A549 (cell line): Measurements from ENCODE around the gene IPO13. TPM values are rescaled to one million over a fixed set of nuclear protein-coding genes. Genes with fewer than 3 reads are reported as not detected.

Source experiments
- ATAC-seq, 2 experiments: fragments of 200-7000 bp in 1 of 2; fragments of >200 bp in 1 of 2; cut with Nextera tagmentation in 1 of 2; cut with Tn5 transposase in 1 of 2; 3 replicates each; pipeline versions ENCODE4 v1.8.0 to v1.9.1; 2018 to 2020; ENCODE audit warnings: mild to moderate bottlenecking in 1 of 2, moderate library complexity in 1 of 2
- CTCF ChIA-PET: fragments of 300-600 bp; sonication (Branson Sonifier 250); formaldehyde crosslinking; extraction: SDS; loops from one replicate; lab custom pipeline; 2021; ENCODE audit warnings: antibody characterized with exemption, inconsistent platforms; lab: Yijun Ruan, JAX
- POLR2A ChIA-PET: fragments of 350-600 bp; formaldehyde crosslinking; extraction: SDS; loops from one replicate; lab custom pipeline; 2021; ENCODE audit warnings: antibody characterized with exemption, inconsistent platforms; lab: Yijun Ruan, JAX
- DNase-seq, 2 experiments: peaks; one replicate each; pipeline versions ENCODE4 v3.0.0 to v3.0.0-alpha.2; 2011 to 2016; ENCODE audit warnings: low read depth in 1 of 2, low spot score in 1 of 2
- FAIRE-seq: peaks from 2 replicates; lab custom pipeline; 2011; peaks lifted over from hg19 to GRCh38; lab: Jason Lieb, UNC
- H3K27ac ChIP-seq, 2 experiments: fragments of >200 bp; sonication (Bioruptor Twin); formaldehyde crosslinking; 3 replicates each; pipeline ENCODE4 v1.5.1; 2016 to 2017
- H3K4me1 ChIP-seq: fragments of >200 bp; sonication (Bioruptor Twin); formaldehyde crosslinking; 3 replicates; pipeline ENCODE4 v1.6.1; 2016
- H3K4me2 ChIP-seq: fragments of >200 bp; sonication (Bioruptor Twin); formaldehyde crosslinking; 3 replicates; pipeline ENCODE4 v1.6.1; 2016
- H3K4me3 ChIP-seq: fragments of >200 bp; sonication (Bioruptor Twin); formaldehyde crosslinking; 3 replicates; pipeline ENCODE4 v1.5.1; 2016
- H3K9me3 ChIP-seq: fragments of >200 bp; sonication (Bioruptor Twin); formaldehyde crosslinking; 3 replicates; pipeline ENCODE4 v1.6.1; 2016
- CBX2 ChIP-seq: fragments of 200-600 bp; sonication (generic); IDR thresholded peaks from 2 replicates; pipeline ENCODE4 v1.6.1; 2016; ENCODE audit warnings: low read depth, mild to moderate bottlenecking, borderline replicate concordance
- CBX8 ChIP-seq: fragments of 200-600 bp; sonication (generic); IDR thresholded peaks from 2 replicates; pipeline ENCODE4 v1.6.1; 2016
- CHD4 ChIP-seq: fragments of 200-600 bp; sonication (generic); IDR thresholded peaks from 2 replicates; pipeline ENCODE4 v1.6.1; 2016; ENCODE audit warnings: antibody characterized with exemption, mild to moderate bottlenecking, borderline replicate concordance
- CTCF ChIP-seq: fragments of >200 bp; sonication (Bioruptor Twin); formaldehyde crosslinking; IDR thresholded peaks from 3 replicates; pipeline ENCODE4 v1.5.1; 2016
- ELK1 ChIP-seq: fragments of 150-350 bp; IDR thresholded peaks from 2 replicates; pipeline ENCODE4 v1.6.1; 2014; ENCODE audit warnings: low read depth, mild to moderate bottlenecking, low read length
- EP300 ChIP-seq, 2 experiments: fragments of >200 bp; sonication (Bioruptor Twin); formaldehyde crosslinking; IDR thresholded peaks; 2 replicates in 1 of 2; 3 replicates in 1 of 2; pipeline ENCODE4 v1.6.1; 2016 to 2017
- FOSB ChIP-seq: fragments of 250-450 bp; sonication (Bioruptor Pico); IDR thresholded peaks from 2 replicates; pipeline ENCODE4 v1.5.0; 2020; ENCODE audit warnings: mild to moderate bottlenecking, moderate library complexity
- FOSL2 ChIP-seq, 2 experiments: fragments of 450-650 bp in 1 of 2; fragments of >200 bp in 1 of 2; sonication (Bioruptor Twin) in 1 of 2; formaldehyde crosslinking; IDR thresholded peaks; 2 replicates each; pipeline versions ENCODE4 v1.5.0 to v1.6.1; 2016 to 2020; ENCODE audit warnings: mild to moderate bottlenecking in 1 of 2, moderate library complexity in 1 of 2
- FOXS1 ChIP-seq: fragments of 250-450 bp; sonication (Bioruptor Pico); IDR thresholded peaks from 2 replicates; pipeline ENCODE4 v1.5.0; 2020; ENCODE audit warnings: mild to moderate bottlenecking, moderate library complexity
- HDAC2 ChIP-seq: fragments of 200-600 bp; sonication (generic); IDR thresholded peaks from 2 replicates; pipeline ENCODE4 v1.6.1; 2016
- HEYL ChIP-seq: fragments of 250-450 bp; sonication (Bioruptor Pico); IDR thresholded peaks from 2 replicates; pipeline ENCODE4 v1.8.0; 2021; ENCODE audit warnings: mild to moderate bottlenecking, moderate library complexity
- HMGXB4 ChIP-seq: fragments of 250-450 bp; sonication (Bioruptor Pico); IDR thresholded peaks from 2 replicates; pipeline ENCODE4 v1.5.0; 2021; ENCODE audit warnings: mild to moderate bottlenecking, moderate library complexity, borderline replicate concordance
- HOXB13 ChIP-seq: fragments of 250-450 bp; sonication (Bioruptor Pico); IDR thresholded peaks from 2 replicates; pipeline ENCODE4 v1.5.0; 2020; ENCODE audit warnings: low read depth, mild to moderate bottlenecking, moderate library complexity
- HOXB5 ChIP-seq: fragments of 250-450 bp; sonication (Bioruptor Pico); IDR thresholded peaks from 2 replicates; pipeline ENCODE4 v1.5.0; 2020; ENCODE audit warnings: mild to moderate bottlenecking, moderate library complexity
- JUN ChIP-seq, 2 experiments: fragments of >200 bp; sonication (Bioruptor Twin); formaldehyde crosslinking; IDR thresholded peaks; 2 replicates in 1 of 2; 3 replicates in 1 of 2; pipeline ENCODE4 v1.6.1; 2016 to 2017
- KDM1A ChIP-seq: fragments of 200-600 bp; sonication (generic); IDR thresholded peaks from 2 replicates; pipeline ENCODE4 v1.6.1; 2016; ENCODE audit warnings: low read depth, mild to moderate bottlenecking
- KDM5A ChIP-seq: fragments of 200-600 bp; sonication (generic); IDR thresholded peaks from 2 replicates; pipeline ENCODE4 v1.6.1; 2016; ENCODE audit warnings: antibody characterized with exemption, mild to moderate bottlenecking
- MAFK ChIP-seq: fragments of 450-650 bp; IDR thresholded peaks from 2 replicates; pipeline ENCODE4 v1.6.1; 2014; ENCODE audit not compliant: partially characterized antibody
- PHF8 ChIP-seq: fragments of 200-600 bp; sonication (generic); IDR thresholded peaks from 2 replicates; pipeline ENCODE4 v1.6.1; 2016; ENCODE audit warnings: low read depth, mild to moderate bottlenecking, antibody characterized with exemption, moderate library complexity, borderline replicate concordance
- POLR2AphosphoS2 ChIP-seq: conservative IDR thresholded peaks from 2 replicates; pipeline ENCODE4 v1.6.1; 2012; ENCODE audit warnings: low read length, improper control_type of control experiment, inconsistent platforms
- RAD21 ChIP-seq, 2 experiments: fragments of >200 bp in 1 of 2; sonication (Bioruptor Twin) in 1 of 2; formaldehyde crosslinking in 1 of 2; IDR thresholded peaks in 1 of 2; conservative IDR thresholded peaks in 1 of 2; 2 replicates in 1 of 2; 3 replicates in 1 of 2; pipeline ENCODE4 v1.6.1; 2012 to 2018; ENCODE audit warnings: inconsistent platforms in 1 of 2
- RARB ChIP-seq: fragments of 250-450 bp; sonication (Bioruptor Pico); IDR thresholded peaks from 2 replicates; pipeline ENCODE4 v1.8.0; 2021; ENCODE audit warnings: mild to moderate bottlenecking, moderate library complexity
- RNF2 ChIP-seq: fragments of 200-600 bp; sonication (generic); IDR thresholded peaks from 2 replicates; pipeline ENCODE4 v1.6.1; 2016; ENCODE audit warnings: low read depth, mild to moderate bottlenecking, antibody characterized with exemption, moderate library complexity, borderline replicate concordance
- SMC3 ChIP-seq: fragments of >200 bp; sonication (Bioruptor Twin); formaldehyde crosslinking; IDR thresholded peaks from 3 replicates; pipeline ENCODE4 v1.6.1; 2018; ENCODE audit warnings: inconsistent platforms
- ZNF302 ChIP-seq: fragments of 250-450 bp; sonication (Bioruptor Pico); IDR thresholded peaks from 2 replicates; pipeline ENCODE4 v1.9.0; 2021; ENCODE audit warnings: inconsistent platforms, mild to moderate bottlenecking, moderate library complexity
- WGBS: methylation state at CpG from one replicate; pipeline ENCODE4 v1.1.6; 2017; ENCODE audit errors: missing lambda C conversion rate; 5-methylcytosine and 5-hydroxymethylcytosine counted together
- polyA plus RNA-seq, 4 experiments: library from polyadenylated mRNA; depleted of rRNA in 3 of 4; stranded (reverse); fragments of >200 nt; fragmentation: RNase III in 1 of 4; extraction: RNeasy Plus Mini Kit Qiagen cat#74134 plus additional on column Dnase treatment in 1 of 4; gene quantifications; 2 replicates in 3 of 4; 3 replicates in 1 of 4; pipeline ENCODE4 v1.2.3, GENCODE V29; 2011 to 2017

The IPO13 gene
- polyA plus RNA-seq, 2 of the 4 experiments (the other 2 are of a cell fraction), result 8.1 to 15.8 TPM

DNA sequence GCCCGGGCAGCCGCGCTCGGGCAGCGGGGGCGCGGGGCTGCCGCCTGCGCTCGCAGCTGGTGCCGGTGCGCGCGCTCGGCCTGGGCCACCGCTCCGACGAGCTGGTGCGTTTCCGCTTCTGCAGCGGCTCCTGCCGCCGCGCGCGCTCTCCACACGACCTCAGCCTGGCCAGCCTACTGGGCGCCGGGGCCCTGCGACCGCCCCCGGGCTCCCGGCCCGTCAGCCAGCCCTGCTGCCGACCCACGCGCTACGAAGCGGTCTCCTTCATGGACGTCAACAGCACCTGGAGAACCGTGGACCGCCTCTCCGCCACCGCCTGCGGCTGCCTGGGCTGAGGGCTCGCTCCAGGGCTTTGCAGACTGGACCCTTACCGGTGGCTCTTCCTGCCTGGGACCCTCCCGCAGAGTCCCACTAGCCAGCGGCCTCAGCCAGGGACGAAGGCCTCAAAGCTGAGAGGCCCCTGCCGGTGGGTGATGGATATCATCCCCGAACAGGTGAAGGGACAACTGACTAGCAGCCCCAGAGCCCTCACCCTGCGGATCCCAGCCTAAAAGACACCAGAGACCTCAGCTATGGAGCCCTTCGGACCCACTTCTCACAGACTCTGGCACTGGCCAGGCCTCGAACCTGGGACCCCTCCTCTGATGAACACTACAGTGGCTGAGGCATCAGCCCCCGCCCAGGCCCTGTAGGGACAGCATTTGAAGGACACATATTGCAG is 10.2 kb upstream of the IPO13 start:
- ATAC-seq, result no peak
- DNase-seq, result no peak
- H3K4me3 ChIP-seq, result no peak overlapping the region
- TF ChIP-seq HDAC2 (no peak), ELK1 (no peak), CBX8 (no peak), PHF8 (no peak), JUN (IDR thresholded peaks at IDR 0.05) (no peak), CBX2 (no peak), EP300 (IDR thresholded peaks at IDR 0.05) (no peak), HMGXB4 (CRISPR knock-in tag) (no peak), FOXS1 (CRISPR knock-in tag) (no peak), RNF2 (no peak), HEYL (no peak), POLR2AphosphoS2 (no peak), ZNF302 (CRISPR knock-in tag) (no peak), HOXB13 (CRISPR knock-in tag) (no peak), CHD4 (no peak), HOXB5 (CRISPR knock-in tag) (no peak)
- POLR2A ChIA-PET, result no interaction called here
- peak overlapping the region; percentile 55 for H3K4me2 ChIP-seq
- H3K27ac ChIP-seq, result peak overlapping the region; percentile 64 to 83; a peak in 5 of 6 replicates
- WGBS, result 96% methylated on average over 30 of the region's 56 CpGs
- FAIRE-seq, result no peak
- H3K4me1 ChIP-seq, result peaks cover 40% of the 10 kb centered on the region
- CTCF ChIA-PET, result interaction anchor here (1.8 to 16.9 kb wide), 4 partner anchors 9 to 172 kb away, joined by 5 to 243 read pairs (median 18); partner anchors contain the start of gene IPO13
- no peaks in the 10 kb centered on the region for H3K9me3 ChIP-seq

- no peaks in the 10 kb centered on the region for H3K9me3 ChIP-seq
- TF ChIP-seq MAFK, result peak; percentile 60
- TF ChIP-seq FOSB, result no peak
- ATAC-seq (no peak), DNase-seq (peak in 1 of 2 experiments; percentile 27), FAIRE-seq (no peak)
- H3K4me3 ChIP-seq, result no peak overlapping the region
- ChIA-PET POLR2A (no interaction called here), CTCF (interaction anchor here (1.8 to 16.9 kb wide), 3 partner anchors 8 to 172 kb away, joined by 5 to 243 read pairs (median 6); no protein-coding TSS in a partner anchor)
- peak overlapping the region; percentile 64 to 83 for H3K27ac ChIP-seq
- H3K4me2 ChIP-seq, result peak overlapping the region; percentile 55
- peaks cover 39% of the 10 kb centered on the region for H3K4me1 ChIP-seq
- WGBS, result 40% methylated on average over 7 of the region's 8 CpGs
Measured at GRCh38 chr1:43937179-43937865, 9.4 kb upstream of the IPO13 start.

- DNase-seq (no peak), ATAC-seq (no peak), FAIRE-seq (no peak)
- ChIA-PET CTCF (interaction anchor here (1.8 to 16.9 kb wide), 3 partner anchors 7 to 173 kb away, joined by 5 to 243 read pairs (median 6); no protein-coding TSS in a partner anchor), POLR2A (no interaction called here)
- 93% methylated on average over 10 of the region's 10 CpGs for WGBS
- no peak overlapping the region for H3K4me2 ChIP-seq
- peaks cover 29% of the 10 kb centered on the region for H3K4me1 ChIP-seq
- no peak overlapping the region; a peak in 1 of 6 replicates for H3K27ac ChIP-seq
- no peak overlapping the region for H3K4me3 ChIP-seq
- H3K9me3 ChIP-seq, result no peaks in the 10 kb centered on the region
- TF ChIP-seq RNF2 (no peak), FOSL2 (IDR thresholded peaks at IDR 0.05) (no peak), FOSL2 (CRISPR knock-in tag; IDR thresholded peaks at IDR 0.05) (no peak), RAD21 (conservative IDR thresholded peaks at IDR 0.05 in 1 of 2, IDR thresholded peaks at IDR 0.05 in 1 of 2) (no peak), CHD4 (no peak), CBX8 (no peak), KDM5A (no peak), RARB (CRISPR knock-in tag) (no peak), CTCF (no peak), KDM1A (no peak), JUN (IDR thresholded peaks at IDR 0.05) (no peak), SMC3 (no peak)
Measured at GRCh38 chr1:43938383-43938782, 8.4 kb upstream of the IPO13 start.
